H1 (cell line): Measurements from ENCODE around the gene CENPB. TPM values are rescaled to one million over a fixed set of nuclear protein-coding genes. Genes with fewer than 3 reads are reported as not detected.

Experiments
- CTCF ChIA-PET: fragments of 300-600 bp; sonication (Branson Sonifier 250); formaldehyde crosslinking; loops from one replicate; lab custom pipeline; 2021; ENCODE audit not compliant: partially characterized antibody; lab: Charles Lee
- POLR2A ChIA-PET: fragments of 300-600 bp; sonication (Branson Sonifier 250); formaldehyde crosslinking; loops from one replicate; lab custom pipeline; 2021; ENCODE audit warnings: inconsistent platforms; ENCODE audit not compliant: partially characterized antibody; lab: Charles Lee
- DNase-seq, 2 experiments: peaks; one replicate each; pipeline versions ENCODE4 v3.0.0 to v3.0.0-alpha.2; 2010 to 2022; ENCODE audit warnings: low spot score in 2 of 2, low read depth in 1 of 2, mixed read lengths in 1 of 2
- FAIRE-seq: peaks from 2 replicates; lab custom pipeline; 2011; peaks lifted over from hg19 to GRCh38; lab: Jason Lieb, UNC
- H2AFZ ChIP-seq: 2 replicates; pipeline ENCODE4 v1.8.1; 2012; ENCODE audit warnings: low read length, inconsistent platforms
- H2AK5ac ChIP-seq: 2 replicates; pipeline ENCODE4 v1.6.1; 2013; ENCODE audit warnings: low read depth, low read length
- H2BK120ac ChIP-seq: replicated peaks from 2 replicates; pipeline ENCODE3; 2013; ENCODE audit warnings: low read depth, low read length, inconsistent platforms
- H2BK12ac ChIP-seq: 2 replicates; pipeline ENCODE4 v1.6.1; 2013; ENCODE audit warnings: low read depth, low read length
- H2BK15ac ChIP-seq: 2 replicates; pipeline ENCODE4 v1.6.1; 2013; ENCODE audit warnings: low read length
- H2BK20ac ChIP-seq: 2 replicates; pipeline ENCODE4 v1.6.1; 2013; ENCODE audit warnings: low read length
- H2BK5ac ChIP-seq: 2 replicates; pipeline ENCODE4 v1.6.1; 2013; ENCODE audit warnings: low read depth, low read length
- H3K14ac ChIP-seq: 2 replicates; pipeline ENCODE4 v1.6.1; 2013; ENCODE audit warnings: inconsistent platforms; ENCODE audit not compliant: insufficient read length
- H3K18ac ChIP-seq: 2 replicates; pipeline ENCODE4 v1.6.1; 2013; ENCODE audit warnings: low read length; ENCODE audit errors: extremely low read depth
- H3K23ac ChIP-seq: 2 replicates; pipeline ENCODE4 v1.6.1; 2013; ENCODE audit warnings: inconsistent platforms; ENCODE audit not compliant: insufficient read length
- H3K23me2 ChIP-seq: 2 replicates; pipeline ENCODE4 v1.6.1; 2013; ENCODE audit warnings: low read depth, low read length
- H3K27ac ChIP-seq: 2 replicates; pipeline ENCODE4 v1.6.1; 2011; ENCODE audit warnings: low read depth, low read length, inconsistent platforms
- H3K27me3 ChIP-seq, 4 experiments: replicated peaks in 1 of 4; 1 replicate in 1 of 4; 2 replicates in 3 of 4; pipeline versions ENCODE4 v1.6.1 to v1.8.1; 2011 to 2013; ENCODE audit warnings: low read length in 3 of 4, mild to moderate bottlenecking in 3 of 4, inconsistent platforms in 2 of 4, mixed read lengths in 2 of 4, moderate library complexity in 1 of 4; ENCODE audit not compliant: control insufficient read depth in 3 of 4, insufficient read depth in 3 of 4; ENCODE audit errors: extremely low read depth in 1 of 4
- H3K36me3 ChIP-seq, 4 experiments: 2 replicates each; pipeline versions ENCODE4 v1.6.1 to v1.8.1; 2011 to 2013; ENCODE audit warnings: mild to moderate bottlenecking in 4 of 4, low read length in 3 of 4, moderate library complexity in 2 of 4, control low read depth in 1 of 4, inconsistent platforms in 1 of 4; ENCODE audit not compliant: insufficient read depth in 4 of 4, control insufficient read depth in 2 of 4
- H3K4ac ChIP-seq: replicated peaks from 2 replicates; pipeline ENCODE3; 2013; ENCODE audit warnings: low read length, low read depth, mixed read lengths, inconsistent platforms; ENCODE audit not compliant: insufficient read length
- H3K4me1 ChIP-seq, 4 experiments: replicated peaks in 1 of 4; 1 replicate in 1 of 4; 2 replicates in 3 of 4; pipeline versions ENCODE4 v1.6.1 to v1.8.1; 2011 to 2013; ENCODE audit warnings: low read length in 3 of 4, inconsistent platforms in 2 of 4, mixed read lengths in 1 of 4; ENCODE audit not compliant: insufficient read depth in 4 of 4, control insufficient read depth in 3 of 4
- H3K4me2 ChIP-seq, 2 experiments: 2 replicates each; pipeline versions ENCODE4 v1.6.1 to v1.8.1; 2011 to 2013; ENCODE audit warnings: low read depth in 2 of 2, low read length in 2 of 2, control low read depth in 1 of 2, inconsistent platforms in 1 of 2, mild to moderate bottlenecking in 1 of 2; ENCODE audit not compliant: insufficient read depth in 1 of 2
- H3K4me3 ChIP-seq, 4 experiments: fragments of 200-600, 300-600 bp in 1 of 4; sonication (generic), shearing (Covaris generic), sonication (Bioruptor Twin) in 1 of 4; 2 replicates each; pipeline versions ENCODE4 v1.5.1 to v1.8.1; 2011 to 2016; ENCODE audit warnings: low read length in 4 of 4, low read depth in 3 of 4, control low read depth in 2 of 4, inconsistent platforms in 2 of 4, mild to moderate bottlenecking in 2 of 4, mixed read lengths in 1 of 4, moderate library complexity in 1 of 4; ENCODE audit not compliant: insufficient read depth in 2 of 4; ENCODE audit errors: extremely low read depth in 1 of 4
- H3K56ac ChIP-seq: replicated peaks from 2 replicates; pipeline ENCODE3; 2013; ENCODE audit warnings: low read depth, mild to moderate bottlenecking, mixed read lengths, low read length, inconsistent platforms; ENCODE audit not compliant: insufficient read length
- H3K79me1 ChIP-seq: 2 replicates; pipeline ENCODE4 v1.6.1; 2013; ENCODE audit warnings: low read depth, low read length, control low read depth
- H3K79me2 ChIP-seq, 2 experiments: 2 replicates each; pipeline versions ENCODE4 v1.6.1 to v1.8.1; 2012 to 2013; ENCODE audit warnings: low read length in 2 of 2, mild to moderate bottlenecking in 2 of 2, inconsistent platforms in 1 of 2; ENCODE audit not compliant: insufficient read depth in 2 of 2, control insufficient read depth in 1 of 2
- H3K9ac ChIP-seq, 4 experiments: replicated peaks in 1 of 4; 1 replicate in 1 of 4; 2 replicates in 3 of 4; pipeline versions ENCODE4 v1.6.1 to v1.8.1; 2011 to 2013; ENCODE audit warnings: low read depth in 3 of 4, low read length in 3 of 4, control low read depth in 2 of 4, mild to moderate bottlenecking in 2 of 4, moderate library complexity in 2 of 4, inconsistent platforms in 1 of 4; ENCODE audit errors: extremely low read depth in 1 of 4
- H3K9me3 ChIP-seq, 2 experiments: 2 replicates each; pipeline versions ENCODE4 v1.6.1 to v1.8.1; 2012 to 2013; ENCODE audit warnings: mild to moderate bottlenecking in 2 of 2, moderate library complexity in 2 of 2, control low read depth in 1 of 2, inconsistent platforms in 1 of 2, low read depth in 1 of 2, low read length in 1 of 2, mixed read lengths in 1 of 2; ENCODE audit not compliant: insufficient read depth in 2 of 2
- H4K20me1 ChIP-seq, 2 experiments: replicated peaks in 1 of 2; 2 replicates each; pipeline versions ENCODE3 to v1.8.1; 2011 to 2013; ENCODE audit warnings: inconsistent platforms in 2 of 2, low read length in 2 of 2, mild to moderate bottlenecking in 1 of 2; ENCODE audit not compliant: insufficient read depth in 2 of 2, control insufficient read depth in 1 of 2
- H4K5ac ChIP-seq: 2 replicates; pipeline ENCODE4 v1.6.1; 2013; ENCODE audit warnings: low read length, low read depth, mixed read lengths, inconsistent platforms; ENCODE audit not compliant: insufficient read length
- H4K8ac ChIP-seq: 2 replicates; pipeline ENCODE4 v1.8.0; 2013; ENCODE audit warnings: mild to moderate bottlenecking, moderate library complexity, low read length, inconsistent platforms; ENCODE audit not compliant: insufficient read depth; ENCODE audit errors: extremely low read depth
- H4K91ac ChIP-seq: replicated peaks from 2 replicates; pipeline ENCODE3; 2013; ENCODE audit warnings: low read length, mixed read lengths, inconsistent platforms; ENCODE audit not compliant: insufficient read length
- HDAC2 ChIP-seq, 2 experiments: fragments of 300-600 bp in 1 of 2; sonication (generic) in 1 of 2; IDR thresholded peaks; 2 replicates each; pipeline ENCODE4 v1.6.1; 2011 to 2012; ENCODE audit warnings: low read depth in 2 of 2, low read length in 2 of 2, mild to moderate bottlenecking in 2 of 2, moderate library complexity in 2 of 2, borderline replicate concordance in 1 of 2, inconsistent platforms in 1 of 2
- SAP30 ChIP-seq: fragments of 300-600 bp; sonication (generic); IDR thresholded peaks from 2 replicates; pipeline ENCODE4 v1.7.1; 2012; ENCODE audit warnings: low read length, moderate library complexity, mild to moderate bottlenecking, inconsistent platforms; ENCODE audit not compliant: insufficient read depth, insufficient replicate concordance
- SIX5 ChIP-seq: IDR thresholded peaks from 2 replicates; pipeline ENCODE4 v1.6.1; 2011; ENCODE audit warnings: mild to moderate bottlenecking, low read depth, low read length
- TAF1 ChIP-seq: IDR thresholded peaks from 2 replicates; pipeline ENCODE4 v1.6.1; 2011; ENCODE audit warnings: mild to moderate bottlenecking, low read depth, low read length
- USF2 ChIP-seq: IDR thresholded peaks from 2 replicates; pipeline ENCODE4 v1.6.1; 2011; ENCODE audit warnings: low read length, improper control_type of control experiment
- WGBS, 2 experiments: shearing (Covaris generic) in 1 of 2; methylation state at CpG; one replicate each; pipeline versions ENCODE4 v1.1.6 to v1.1.7; 2013 to 2015; ENCODE audit warnings: low lambda C conversion rate in 2 of 2, mixed read lengths in 2 of 2, inconsistent platforms in 1 of 2, low coverage in 1 of 2, missing lambda C conversion rate in 1 of 2; ENCODE audit not compliant: insufficient replicate concordance in 2 of 2, insufficient coverage in 1 of 2, insufficient read length in 1 of 2; ENCODE audit errors: extremely low coverage in 1 of 2, missing lambda C conversion rate in 1 of 2; 5-methylcytosine and 5-hydroxymethylcytosine counted together
- polyA plus RNA-seq, 7 experiments: library from polyadenylated mRNA; depleted of rRNA in 3 of 7; stranded (reverse) in 5 of 7; unstranded in 2 of 7; fragments of >200 nt in 5 of 7; fragments of 200-250 nt in 2 of 7; gene quantifications; 1 replicate in 5 of 7; 2 replicates in 1 of 7; 4 replicates in 1 of 7; pipeline versions ENCODE4 v1.2.1 to v1.2.3, GENCODE V29; 2011 to 2013; ENCODE audit warnings: missing spikeins in 2 of 7, mixed read lengths in 2 of 7
- total RNA-seq: library from RNA; stranded (reverse); fragmentation: NEBNext Ultra II Directional; extraction: Animal tissue kit (Norgen Biotek cat#: 25700); gene quantifications from 2 replicates; pipeline ENCODE4 v1.2.1, GENCODE V29; 2021

The CENPB gene
- total and polyA plus RNA-seq, 2 of the 8 experiments (the other 6 are each of a cell fraction or from before 2014, with no cell fraction given) = 17.7 to 51.6 TPM

GRCh38 chr20:3767110-3767426 lies 19.5 kb downstream of the CENPB start:
- H2BK120ac ChIP-seq = no peak overlapping the region
- H2BK15ac ChIP-seq = 0 out of 2 replicates have a peak overlapping the region, but pooled peaks have one; percentile 16
- DNase-seq (no peak), FAIRE-seq (no peak)
- H4K8ac ChIP-seq = peak overlapping the region; percentile 74; the same call in 1 of the 2 replicates
- H3K4me1 ChIP-seq = peaks cover 3 to 15% (median 6%) of the 10 kb centered on the region in 4 experiments; a peak in 6 of 7 replicates
- H3K27ac ChIP-seq = no peak overlapping the region
- 0 out of 2 replicates have a peak overlapping the region, but pooled peaks have one; percentile 27 for H2BK12ac ChIP-seq
- ChIA-PET POLR2A (interaction anchor here (0.7 to 3.2 kb wide), 10 partner anchors 9 to 512 kb away, joined by 3 to 42 read pairs (median 8); no protein-coding TSS in a partner anchor), CTCF (interaction anchor here (0.5 to 14.2 kb wide), 9 partner anchors 11 to 121 kb away, joined by 3 to 277 read pairs (median 4); partner anchors contain the start of gene AP5S1)
- H3K56ac ChIP-seq = no peak overlapping the region
- H4K91ac ChIP-seq = peak overlapping the region; percentile 85
- H3K18ac ChIP-seq = peak overlapping the region; percentile 93; the same call in 1 of the 2 replicates
- TF ChIP-seq USF2 = no peak
- peak; percentile 82 for TF ChIP-seq SAP30
- TF ChIP-seq SIX5 = no peak
- 0 out of 2 replicates have a peak, but pooled peaks have one; percentile 7 for TF ChIP-seq TAF1
- 0 out of 4 replicates have a peak, but pooled peaks of 1 of the 2 experiments have one; percentile 48 for TF ChIP-seq HDAC2 (IDR thresholded peaks at IDR 0.05; ENCODE audit: borderline replicate concordance in 1 of 2, low read depth in 2 of 2, low read length in 2 of 2)
- H3K23me2 ChIP-seq = peaks cover 12% of the 10 kb centered on the region; the same call in 1 of the 2 replicates
- H3K9ac ChIP-seq = peak overlapping the region; percentile 52 to 68 (median 60)
- peaks cover 0 to 25% of the 10 kb centered on the region in 2 experiments; a peak in 1 of 4 replicates for H3K79me2 ChIP-seq
- no peak overlapping the region for H2BK20ac ChIP-seq
- no peaks in the 10 kb centered on the region for H3K9me3 ChIP-seq
- peaks cover 14% of the 10 kb centered on the region for H3K79me1 ChIP-seq
- H2AK5ac ChIP-seq = no peak overlapping the region
- no peaks in the 10 kb centered on the region for H3K36me3 ChIP-seq
- H3K4me2 ChIP-seq = peak overlapping the region; percentile 79 to 99
- no peak overlapping the region for H3K4ac ChIP-seq
- no peak overlapping the region for H4K5ac ChIP-seq
- H2BK5ac ChIP-seq = no peak overlapping the region
- H3K4me3 ChIP-seq = peak overlapping the region; percentile 74 to 94 (median 88)
- 0 out of 2 replicates have a peak overlapping the region, but pooled peaks have one; percentile 25 for H2AFZ ChIP-seq
- H3K23ac ChIP-seq = no peak overlapping the region
- H3K27me3 ChIP-seq = no peaks in the 10 kb centered on the region
- 2% methylated on average over 21 of the region's 21 CpGs; no CpG with 5 or more reads in 1 of the 2 experiments for WGBS, 2 experiments
- no peak overlapping the region for H3K14ac ChIP-seq
- peaks cover 0 to 7% of the 10 kb centered on the region in 2 experiments for H4K20me1 ChIP-seq
